Neural progenitor cell (in vitro differentiated cells): ENCODE measurements around the gene LUZP1. TPM values are rescaled to one million over a fixed set of nuclear protein-coding genes. Genes with fewer than 3 reads are reported as not detected.

ENCODE experiments used
- DNase-seq: peaks from one replicate; pipeline ENCODE4 v3.0.0-alpha.2; 2016; ENCODE audit warnings: low spot score
- H2AFZ ChIP-seq: fragments of 200-600 bp; sonication (generic); replicated peaks from 2 replicates; pipeline ENCODE4 v1.6.1; 2016; ENCODE audit warnings: antibody characterized with exemption
- H3F3A ChIP-seq: fragments of 200-600 bp; sonication (generic); 2 replicates; pipeline ENCODE4 v1.6.1; 2016; ENCODE audit warnings: antibody characterized with exemption, low read depth
- H3K27ac ChIP-seq: fragments of 200-600 bp; sonication (generic); 2 replicates; pipeline ENCODE4 v1.5.1; 2016; ENCODE audit warnings: mild to moderate bottlenecking
- H3K27me3 ChIP-seq: fragments of 200-600 bp; sonication (generic); 2 replicates; pipeline ENCODE4 v1.6.1; 2016; ENCODE audit warnings: mild to moderate bottlenecking, moderate library complexity
- H3K36me3 ChIP-seq: fragments of 200-600 bp; sonication (generic); 2 replicates; pipeline ENCODE4 v1.5.1; 2016
- H3K4me1 ChIP-seq: fragments of 200-600 bp; sonication (generic); 2 replicates; pipeline ENCODE4 v1.6.1; 2016; ENCODE audit warnings: mixed run types
- H3K4me2 ChIP-seq: fragments of 200-600 bp; sonication (generic); 2 replicates; pipeline ENCODE4 v1.6.1; 2016
- H3K4me3 ChIP-seq: fragments of 200-600 bp; sonication (generic); 2 replicates; pipeline ENCODE4 v1.5.1; 2016
- H3K79me2 ChIP-seq: fragments of 200-600 bp; sonication (generic); 2 replicates; pipeline ENCODE4 v1.6.1; 2016; ENCODE audit warnings: low read depth
- H3K9ac ChIP-seq: fragments of 200-600 bp; sonication (generic); 2 replicates; pipeline ENCODE4 v1.6.1; 2016
- H3K9me3 ChIP-seq: fragments of 200-600 bp; sonication (generic); 2 replicates; pipeline ENCODE4 v1.5.1; 2016; ENCODE audit warnings: low read depth
- H4K20me1 ChIP-seq: fragments of 200-600 bp; sonication (generic); 2 replicates; pipeline ENCODE4 v1.6.1; 2016; ENCODE audit warnings: low read depth
- H3K27ac Mint-ChIP-seq: 3 replicates; pipeline ENCODE4 v1.8.0; 2021; ENCODE audit warnings: mixed read lengths
- H3K27me3 Mint-ChIP-seq: 2 replicates; pipeline ENCODE4 v1.8.0; 2022; ENCODE audit warnings: low read depth, mild to moderate bottlenecking, inconsistent platforms, moderate library complexity, mixed read lengths; ENCODE audit not compliant: insufficient read depth
- H3K36me3 Mint-ChIP-seq: 3 replicates; pipeline ENCODE4 v1.8.0; 2021; ENCODE audit warnings: mixed read lengths
- H3K4me1 Mint-ChIP-seq: 3 replicates; pipeline ENCODE4 v1.8.0; 2021; ENCODE audit warnings: mixed read lengths
- H3K4me3 Mint-ChIP-seq: 3 replicates; pipeline ENCODE4 v1.8.0; 2021; ENCODE audit warnings: mild to moderate bottlenecking, moderate library complexity, mixed read lengths
- H3K9me3 Mint-ChIP-seq: 3 replicates; pipeline ENCODE4 v1.8.0; 2020; ENCODE audit warnings: mixed read lengths
- EZH2 ChIP-seq: fragments of 200-600 bp; sonication (generic); IDR thresholded peaks from 2 replicates; pipeline ENCODE4 v1.6.1; 2017; ENCODE audit warnings: antibody characterized with exemption, mild to moderate bottlenecking, moderate library complexity
- EZH2phosphoT487 ChIP-seq: fragments of 200-600 bp; sonication (generic); IDR thresholded peaks from 2 replicates; pipeline ENCODE4 v1.6.1; 2017; ENCODE audit warnings: antibody characterized with exemption
- total RNA-seq: library from RNA; depleted of rRNA; stranded (reverse); fragments of >200 nt; gene quantifications from 2 replicates; pipeline ENCODE4 v1.2.3, GENCODE V29; 2015; ENCODE audit warnings: low replicate concordance
- TF ChIP-seq, protein P1 (sequence below): fragments of 200-600 bp; sonication (generic); IDR thresholded peaks from 2 replicates; pipeline ENCODE4 v1.5.1; 2017; ENCODE audit warnings: antibody characterized with exemption, mild to moderate bottlenecking

Gene LUZP1
- total RNA-seq, 1 donor from 2014 or later = 39.1 TPM

DNA sequence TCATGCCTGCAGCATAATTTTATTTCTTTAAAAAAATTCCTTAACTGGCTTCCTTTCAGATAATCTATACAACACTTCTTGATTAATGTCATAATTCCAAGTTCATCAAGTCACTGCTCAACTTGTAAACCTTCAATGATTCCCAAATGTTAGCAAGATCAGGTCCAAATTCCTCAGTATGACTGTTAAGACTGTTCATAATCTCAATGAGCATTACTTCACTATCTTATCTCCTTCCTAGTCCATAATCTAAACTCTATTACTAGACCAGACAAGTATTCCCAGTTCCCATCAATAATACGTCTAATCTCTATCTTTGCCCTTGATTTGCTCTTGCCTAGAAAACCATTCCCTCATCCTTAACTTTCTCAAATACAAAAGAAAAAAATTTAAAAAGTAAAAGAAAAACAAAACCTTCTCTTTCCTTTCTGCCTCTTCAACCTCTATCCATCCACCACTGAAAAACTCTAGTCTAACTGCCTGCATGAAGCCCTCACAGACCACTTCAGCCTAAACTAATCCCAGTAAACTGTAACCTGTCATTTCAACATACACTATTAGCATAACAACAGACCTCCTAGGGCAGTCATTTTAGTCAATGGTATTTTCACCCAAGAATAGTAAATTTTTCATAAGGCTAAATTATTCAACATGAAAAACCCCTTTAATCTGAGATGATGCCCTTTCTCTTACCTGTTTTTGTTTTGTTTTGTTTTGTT, 15.5 kb downstream of the LUZP1 start:
- no peaks in the 10 kb centered on the region for H3K27me3 ChIP-seq
- no peaks in the 10 kb centered on the region for H3K4me1 Mint-ChIP-seq
- H3K27me3 Mint-ChIP-seq = no peaks in the 10 kb centered on the region
- H3K79me2 ChIP-seq = peaks cover 100% of the 10 kb centered on the region
- H3K4me3 ChIP-seq = no peak overlapping the region
- peaks cover 6% of the 10 kb centered on the region for H3K36me3 Mint-ChIP-seq
- TF ChIP-seq EZH2 (no peak), EZH2phosphoT487 (no peak)
- TF ChIP-seq, protein P1, sequence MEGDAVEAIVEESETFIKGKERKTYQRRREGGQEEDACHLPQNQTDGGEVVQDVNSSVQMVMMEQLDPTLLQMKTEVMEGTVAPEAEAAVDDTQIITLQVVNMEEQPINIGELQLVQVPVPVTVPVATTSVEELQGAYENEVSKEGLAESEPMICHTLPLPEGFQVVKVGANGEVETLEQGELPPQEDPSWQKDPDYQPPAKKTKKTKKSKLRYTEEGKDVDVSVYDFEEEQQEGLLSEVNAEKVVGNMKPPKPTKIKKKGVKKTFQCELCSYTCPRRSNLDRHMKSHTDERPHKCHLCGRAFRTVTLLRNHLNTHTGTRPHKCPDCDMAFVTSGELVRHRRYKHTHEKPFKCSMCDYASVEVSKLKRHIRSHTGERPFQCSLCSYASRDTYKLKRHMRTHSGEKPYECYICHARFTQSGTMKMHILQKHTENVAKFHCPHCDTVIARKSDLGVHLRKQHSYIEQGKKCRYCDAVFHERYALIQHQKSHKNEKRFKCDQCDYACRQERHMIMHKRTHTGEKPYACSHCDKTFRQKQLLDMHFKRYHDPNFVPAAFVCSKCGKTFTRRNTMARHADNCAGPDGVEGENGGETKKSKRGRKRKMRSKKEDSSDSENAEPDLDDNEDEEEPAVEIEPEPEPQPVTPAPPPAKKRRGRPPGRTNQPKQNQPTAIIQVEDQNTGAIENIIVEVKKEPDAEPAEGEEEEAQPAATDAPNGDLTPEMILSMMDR = no peak
- no peaks in the 10 kb centered on the region for H3K9me3 ChIP-seq
- H3K27ac ChIP-seq = peak overlapping the region; percentile 34
- no peaks in the 10 kb centered on the region for H3K36me3 ChIP-seq
- H3K4me1 ChIP-seq = no peaks in the 10 kb centered on the region
- no peak for DNase-seq
- no peaks in the 10 kb centered on the region for H3K9me3 Mint-ChIP-seq
- no peak overlapping the region for H2AFZ ChIP-seq
- H3K4me3 Mint-ChIP-seq = no peak overlapping the region
- H4K20me1 ChIP-seq = peaks cover 97% of the 10 kb centered on the region
- no peaks in the 10 kb centered on the region for H3F3A ChIP-seq
- H3K9ac ChIP-seq = no peak overlapping the region
- H3K27ac Mint-ChIP-seq = no peak overlapping the region
- no peak overlapping the region for H3K4me2 ChIP-seq

DNA sequence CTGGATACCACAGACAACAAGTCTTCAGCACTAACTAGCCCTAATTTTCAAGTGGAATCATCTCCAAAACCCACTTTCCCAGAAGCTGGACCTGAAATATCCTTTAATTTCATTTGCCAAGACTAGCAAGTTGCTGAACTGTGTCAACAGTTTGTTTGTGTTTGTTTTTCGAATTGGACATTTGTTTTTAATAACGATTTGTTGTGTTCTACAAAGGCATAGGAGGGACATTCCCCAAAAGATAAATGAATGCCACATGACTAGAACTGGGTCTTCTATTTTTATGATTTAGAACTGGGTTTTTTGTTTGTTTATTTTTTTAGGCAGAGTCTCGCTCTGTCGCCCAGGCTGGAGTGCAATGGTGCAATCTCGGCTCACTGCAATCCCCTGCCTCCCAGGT, 17.9 kb downstream of the LUZP1 start:
- Histone ChIP-seq H4K20me1 (peaks cover 90% of the 10 kb centered on the region), H3K4me3 (no peak overlapping the region), H3F3A (no peaks in the 10 kb centered on the region), H3K27ac (no peak overlapping the region), H3K27me3 (no peaks in the 10 kb centered on the region), H2AFZ (no peak overlapping the region), H3K4me1 (no peaks in the 10 kb centered on the region), H3K4me2 (no peak overlapping the region), H3K9me3 (no peaks in the 10 kb centered on the region), H3K36me3 (no peaks in the 10 kb centered on the region), H3K9ac (no peak overlapping the region), H3K79me2 (peaks cover 100% of the 10 kb centered on the region)
- peaks cover 10% of the 10 kb centered on the region for H3K36me3 Mint-ChIP-seq
- H3K4me3 Mint-ChIP-seq = no peak overlapping the region
- no peak for DNase-seq
- no peaks in the 10 kb centered on the region for H3K9me3 Mint-ChIP-seq
- H3K4me1 Mint-ChIP-seq = no peaks in the 10 kb centered on the region
- H3K27ac Mint-ChIP-seq = no peak overlapping the region
- H3K27me3 Mint-ChIP-seq = no peaks in the 10 kb centered on the region
- TF ChIP-seq, protein P1 = no peak

DNA sequence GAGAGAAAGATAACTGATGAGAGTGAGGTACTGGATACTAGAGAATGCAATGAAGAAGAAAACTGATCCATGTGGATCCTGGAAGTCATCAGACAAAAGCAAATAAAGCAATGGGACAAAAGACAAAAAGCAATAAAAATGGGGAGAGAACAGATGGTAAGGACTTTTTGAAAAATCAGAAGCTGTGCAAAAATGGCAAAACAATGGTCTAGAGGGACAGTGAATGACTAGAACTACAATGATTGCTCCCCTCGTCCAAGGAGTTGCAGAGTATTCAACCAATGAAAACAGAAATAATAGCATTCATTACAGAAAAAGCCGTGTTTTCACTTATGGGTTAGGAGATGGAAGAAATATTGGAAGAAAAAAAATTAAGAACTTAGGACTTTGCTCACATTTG, 18.5 kb downstream of the LUZP1 start:
- H3K9me3 Mint-ChIP-seq = no peaks in the 10 kb centered on the region
- H3K27me3 Mint-ChIP-seq = no peaks in the 10 kb centered on the region
- H3K79me2 ChIP-seq = peaks cover 100% of the 10 kb centered on the region
- H3K36me3 ChIP-seq = no peaks in the 10 kb centered on the region
- H3K4me3 ChIP-seq = no peak overlapping the region
- H3K27ac ChIP-seq = no peak overlapping the region
- H3K36me3 Mint-ChIP-seq = peaks cover 10% of the 10 kb centered on the region
- H2AFZ ChIP-seq = no peak overlapping the region
- no peak overlapping the region for H3K27ac Mint-ChIP-seq
- H3K9me3 ChIP-seq = no peaks in the 10 kb centered on the region
- H4K20me1 ChIP-seq = peaks cover 90% of the 10 kb centered on the region
- no peaks in the 10 kb centered on the region for H3K27me3 ChIP-seq
- no peak for TF ChIP-seq EZH2
- no peak overlapping the region for H3K4me2 ChIP-seq
- H3F3A ChIP-seq = no peaks in the 10 kb centered on the region
- no peak overlapping the region for H3K9ac ChIP-seq
- no peak for DNase-seq
- no peaks in the 10 kb centered on the region for H3K4me1 Mint-ChIP-seq
- H3K4me1 ChIP-seq = no peaks in the 10 kb centered on the region
- no peak overlapping the region for H3K4me3 Mint-ChIP-seq

DNA sequence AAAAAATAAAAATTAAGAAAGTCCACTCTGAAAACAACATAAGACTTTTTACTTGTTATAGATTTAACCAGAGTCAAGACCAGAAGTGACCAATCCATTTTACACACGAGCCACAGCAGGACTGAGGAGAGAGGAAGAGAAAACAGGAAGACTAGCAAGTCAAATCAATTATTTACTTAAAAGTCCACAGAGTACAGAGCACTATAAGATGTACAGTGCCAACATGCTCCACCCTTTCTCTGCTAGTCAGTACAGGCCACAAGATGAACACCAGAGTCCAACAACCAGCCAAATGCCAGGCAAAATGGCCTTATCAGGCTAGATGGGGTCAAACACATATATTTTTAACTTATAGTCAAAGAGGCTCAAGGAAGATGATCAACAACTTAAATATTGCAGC, 19.5 kb downstream of the LUZP1 start:
- no peak overlapping the region for H3K4me3 ChIP-seq
- no peak overlapping the region for H3K9ac ChIP-seq
- Mint-ChIP-seq H3K36me3 (peaks cover 9% of the 10 kb centered on the region), H3K9me3 (no peaks in the 10 kb centered on the region), H3K4me3 (no peak overlapping the region), H3K27me3 (no peaks in the 10 kb centered on the region), H3K4me1 (no peaks in the 10 kb centered on the region), H3K27ac (no peak overlapping the region)
- TF ChIP-seq, protein P1 = no peak
- no peak for TF ChIP-seq EZH2
- H3K4me1 ChIP-seq = no peaks in the 10 kb centered on the region
- H3K27ac ChIP-seq = no peak overlapping the region
- no peaks in the 10 kb centered on the region for H3K27me3 ChIP-seq
- H4K20me1 ChIP-seq = peaks cover 91% of the 10 kb centered on the region
- H3K36me3 ChIP-seq = no peaks in the 10 kb centered on the region
- H2AFZ ChIP-seq = no peak overlapping the region
- DNase-seq = no peak
- H3F3A ChIP-seq = no peaks in the 10 kb centered on the region
- H3K4me2 ChIP-seq = no peak overlapping the region
- no peaks in the 10 kb centered on the region for H3K9me3 ChIP-seq
- H3K79me2 ChIP-seq = peaks cover 100% of the 10 kb centered on the region
